ENCODE results near the gene LARGE1. TPM values are rescaled to one million over a fixed set of nuclear protein-coding genes. Genes with fewer than 3 reads are reported as not detected.

LARGE1 gene
- total and polyA plus RNA-seq, 2 of the 13 experiments (the other 11 are each of a cell fraction or from before 2014, with no cell fraction given), result 8.4 to 11.0 TPM

GRCh38 chr22:33512908-33513307 lies 407.4 kb downstream of the LARGE1 start:
- TF ChIP-seq ZNF414 (CRISPR knock-in tag; IDR thresholded peaks at IDR 0.05), result no peak
- no peak for TF ChIP-seq SNAPC5 (CRISPR knock-in tag; IDR thresholded peaks at IDR 0.05; ENCODE audit: borderline replicate concordance)
- TF ChIP-seq SNAPC4 (CRISPR knock-in tag; IDR thresholded peaks at IDR 0.05), result no peak
- no peak for TF ChIP-seq RFX3 (CRISPR knock-in tag; IDR thresholded peaks at IDR 0.05)
- no peak for TF ChIP-seq CHD2 (IDR thresholded peaks at IDR 0.05; ENCODE audit: low read depth, low read length)
- TF ChIP-seq GABPA (IDR thresholded peaks at IDR 0.05; ENCODE audit: low read depth, low read length), result no peak
- TF ChIP-seq GABPA (CRISPR knock-in tag; IDR thresholded peaks at IDR 0.05; ENCODE audit: low read depth), result no peak
- no peak for TF ChIP-seq ZNF225 (CRISPR knock-in tag; IDR thresholded peaks at IDR 0.05)
- TF ChIP-seq NCOA5 (CRISPR knock-in tag; IDR thresholded peaks at IDR 0.05), result no peak
- no peak for TF ChIP-seq CENPBD1 (CRISPR knock-in tag; IDR thresholded peaks at IDR 0.05; ENCODE audit: borderline replicate concordance, low read depth)
- Histone ChIP-seq H3K27me3 (ENCODE audit: control insufficient read depth in 1 of 2, insufficient read depth in 2 of 2, low read length in 2 of 2) (no peaks in the 10 kb centered on the region), H3K4me3 (replicated peaks in 1 of 3; ENCODE audit: insufficient read depth in 1 of 3, low read depth in 2 of 3, low read length in 3 of 3) (no peak overlapping the region), H3K4me2 (ENCODE audit: low read depth, low read length) (no peak overlapping the region), H3K79me2 (ENCODE audit: insufficient read depth, low read length) (no peaks in the 10 kb centered on the region), H3K4me1 (ENCODE audit: insufficient read depth, low read length) (peaks cover 90% of the 10 kb centered on the region), H3K36me3 (replicated peaks in 1 of 2; ENCODE audit: control insufficient read depth in 1 of 2, insufficient read depth in 2 of 2, low read length in 2 of 2) (no peaks in the 10 kb centered on the region), H3K27ac (ENCODE audit: extremely low read length, insufficient read depth, low read length) (no peak overlapping the region), H3K9me3 (ENCODE audit: low read length) (no peaks in the 10 kb centered on the region), H2AFZ (ENCODE audit: low read length) (no peak overlapping the region), H4K20me1 (ENCODE audit: insufficient read depth, low read length) (no peaks in the 10 kb centered on the region), H3K9ac (ENCODE audit: insufficient read depth, low read depth, low read length) (no peak overlapping the region)
- 97% methylated on average over 3 of the region's 3 CpGs for WGBS (ENCODE audit: low lambda C conversion rate)
- ChIA-PET POLR2A (interaction anchor here (0.6 to 1.3 kb wide), 2 partner anchors 118 to 177 kb away, joined by 3 to 4 read pairs; no protein-coding TSS in a partner anchor), CTCF (ENCODE audit: low intra/inter-chr PET ratio, low total read pairs) (no interaction called here)
- in situ Hi-C loops (cut with HindIII; ENCODE audit: extremely low pct_ligation_motif_present, low pct_unique_long_range_greater_than_20kb) (loop anchor here (10.0 to 25.0 kb wide), 2 partner anchors 208 to 399 kb away; partner anchors contain the start of gene LARGE1), intact Hi-C loops (cut with micrococcal nuclease; ENCODE audit: unreplicated experiment) (loop anchor here (10.0 kb wide), 1 partner anchor 402 kb away; no protein-coding TSS in a partner anchor)
- ATAC-seq (no peak), FAIRE-seq (no peak), DNase-seq (ENCODE audit: low spot score) (no peak)
- BruUV-seq (replicated peaks), result no TSS peak
